HepG2 (cell line): ENCODE results near the gene MYH7. TPM values are rescaled to one million over a fixed set of nuclear protein-coding genes. Genes with fewer than 3 reads are reported as not detected.
A peak's percentile ranks its signal among the peaks of the same experiment; 100 is the strongest.

Experiments used
- CENPT ChIP-seq: sonication (generic); formaldehyde crosslinking; IDR thresholded peaks from 2 replicates; pipeline ENCODE4 v1.8.0; 2022; ENCODE audit warnings: low read depth, mild to moderate bottlenecking, moderate library complexity, missing genetic modification reagents
- EHMT2 ChIP-seq: fragments of 200-600 bp; sonication (generic); IDR thresholded peaks from 2 replicates; pipeline ENCODE4 v1.7.0; 2017; ENCODE audit warnings: antibody characterized with exemption, low read depth, low read length, borderline replicate concordance
- FOSL1 ChIP-seq: sonication (generic); formaldehyde crosslinking; IDR thresholded peaks from 2 replicates; pipeline ENCODE4 v1.9.0; 2021; ENCODE audit warnings: missing genetic modification reagents, borderline replicate concordance
- HNRNPK ChIP-seq: fragments of 200-400 bp; formaldehyde crosslinking; IDR thresholded peaks from 2 replicates; pipeline ENCODE4 v1.6.1; 2018; ENCODE audit warnings: low read length, low read depth, moderate library complexity, mild to moderate bottlenecking; ENCODE audit not compliant: poor library complexity, severe bottlenecking
- IKZF5 ChIP-seq: IDR thresholded peaks from 2 replicates; pipeline ENCODE4 v1.6.1; 2018; ENCODE audit warnings: missing genetic modification reagents, mild to moderate bottlenecking, missing compliant biosample characterization
- MIER2 ChIP-seq: IDR thresholded peaks from 2 replicates; pipeline ENCODE4 v1.6.1; 2016; ENCODE audit warnings: missing biosample characterization, missing genetic modification reagents
- MTF2 ChIP-seq: sonication (generic); formaldehyde crosslinking; IDR thresholded peaks from 2 replicates; pipeline ENCODE4 v1.5.0; 2020; ENCODE audit warnings: missing genetic modification reagents, borderline replicate concordance
- NCOA1 ChIP-seq: sonication (generic); formaldehyde crosslinking; IDR thresholded peaks from 2 replicates; pipeline ENCODE4 v1.9.0; 2021; ENCODE audit warnings: missing genetic modification reagents
- PATZ1 ChIP-seq: sonication (generic); formaldehyde crosslinking; IDR thresholded peaks from 2 replicates; pipeline ENCODE4 v1.4.0; 2020; ENCODE audit warnings: missing genetic modification reagents
- POLR2G ChIP-seq: fragments of 200-400 bp; formaldehyde crosslinking; IDR thresholded peaks from 2 replicates; pipeline ENCODE4 v1.6.1; 2018; ENCODE audit warnings: mild to moderate bottlenecking, low read depth, low read length, moderate library complexity
- TEAD3 ChIP-seq: optimal IDR thresholded peaks from 2 replicates; pipeline ENCODE3; 2016; ENCODE audit warnings: borderline replicate concordance
- THAP11 ChIP-seq: IDR thresholded peaks from 2 replicates; pipeline ENCODE4 v1.6.1; 2016; ENCODE audit warnings: missing biosample characterization, missing genetic modification reagents
- ZFX ChIP-seq: sonication (generic); formaldehyde crosslinking; IDR thresholded peaks from 2 replicates; pipeline ENCODE4 v1.4.0; 2020; ENCODE audit warnings: mild to moderate bottlenecking, low read depth, missing genetic modification reagents, moderate library complexity
- ZNF33A ChIP-seq: sonication (generic); formaldehyde crosslinking; IDR thresholded peaks from 2 replicates; pipeline ENCODE4 v1.5.1; 2020; ENCODE audit warnings: missing genetic modification reagents, mild to moderate bottlenecking, moderate library complexity, borderline replicate concordance
- ZNF660 ChIP-seq: sonication (generic); formaldehyde crosslinking; IDR thresholded peaks from 2 replicates; pipeline ENCODE4 v1.5.1; 2020; ENCODE audit warnings: mild to moderate bottlenecking, low read depth, missing genetic modification reagents, borderline replicate concordance
- ZNF850 ChIP-seq: sonication (generic); formaldehyde crosslinking; conservative IDR thresholded peaks from 2 replicates; pipeline ENCODE4 v1.9.0; 2021; ENCODE audit warnings: mild to moderate bottlenecking, missing genetic modification reagents
- polyA plus RNA-seq, 8 experiments: library from polyadenylated mRNA; depleted of rRNA in 3 of 8; stranded (reverse) in 7 of 8; unstranded in 1 of 8; fragments of >200 nt; fragmentation: Illumina TruSeq in 4 of 8; extraction: Trizol in 4 of 8; gene quantifications; 2 replicates each; pipeline versions ENCODE4 v1.2.1 to v1.2.3, GENCODE V29; 2011 to 2016; ENCODE audit warnings: low read depth in 4 of 8, missing spikeins in 1 of 8, mixed read lengths in 1 of 8; ENCODE audit not compliant: insufficient read depth in 1 of 8
- total RNA-seq, 5 experiments: library from RNA; depleted of rRNA; stranded (reverse); fragments of >200 nt; fragmentation: Illumina TruSeq; extraction: Trizol; gene quantifications; 2 replicates each; pipeline ENCODE4 v1.2.3, GENCODE V29; 2016; ENCODE audit warnings: low read depth in 1 of 5
- TF ChIP-seq, protein P1 (sequence below): sonication (generic); formaldehyde crosslinking; IDR thresholded peaks from 2 replicates; pipeline ENCODE4 v1.4.0; 2020; ENCODE audit warnings: missing genetic modification reagents, borderline replicate concordance
- TF ChIP-seq, protein P2 (sequence below): sonication (generic); formaldehyde crosslinking; IDR thresholded peaks from 2 replicates; pipeline ENCODE4 v1.4.0; 2020; ENCODE audit warnings: missing genetic modification reagents

MYH7 gene
- total and polyA plus RNA-seq, 2 of the 13 experiments (the other 11 are each of a cell fraction or from before 2014, with no cell fraction given): 0.04 TPM; not detected in 1

GRCh38 chr14:23457587-23458445, 22.4 kb upstream of the MYH7 start (continued):
- no peak for TF ChIP-seq ZNF660 (CRISPR knock-in tag)
- no peak for TF ChIP-seq CENPT (CRISPR knock-in tag)
- peak; percentile 49; the same call in 1 of the 2 replicates for TF ChIP-seq IKZF5 (CRISPR knock-in tag)
- TF ChIP-seq HNRNPK: no peak
- TF ChIP-seq ZNF850 (CRISPR knock-in tag): no peak
- TF ChIP-seq, protein P1, sequence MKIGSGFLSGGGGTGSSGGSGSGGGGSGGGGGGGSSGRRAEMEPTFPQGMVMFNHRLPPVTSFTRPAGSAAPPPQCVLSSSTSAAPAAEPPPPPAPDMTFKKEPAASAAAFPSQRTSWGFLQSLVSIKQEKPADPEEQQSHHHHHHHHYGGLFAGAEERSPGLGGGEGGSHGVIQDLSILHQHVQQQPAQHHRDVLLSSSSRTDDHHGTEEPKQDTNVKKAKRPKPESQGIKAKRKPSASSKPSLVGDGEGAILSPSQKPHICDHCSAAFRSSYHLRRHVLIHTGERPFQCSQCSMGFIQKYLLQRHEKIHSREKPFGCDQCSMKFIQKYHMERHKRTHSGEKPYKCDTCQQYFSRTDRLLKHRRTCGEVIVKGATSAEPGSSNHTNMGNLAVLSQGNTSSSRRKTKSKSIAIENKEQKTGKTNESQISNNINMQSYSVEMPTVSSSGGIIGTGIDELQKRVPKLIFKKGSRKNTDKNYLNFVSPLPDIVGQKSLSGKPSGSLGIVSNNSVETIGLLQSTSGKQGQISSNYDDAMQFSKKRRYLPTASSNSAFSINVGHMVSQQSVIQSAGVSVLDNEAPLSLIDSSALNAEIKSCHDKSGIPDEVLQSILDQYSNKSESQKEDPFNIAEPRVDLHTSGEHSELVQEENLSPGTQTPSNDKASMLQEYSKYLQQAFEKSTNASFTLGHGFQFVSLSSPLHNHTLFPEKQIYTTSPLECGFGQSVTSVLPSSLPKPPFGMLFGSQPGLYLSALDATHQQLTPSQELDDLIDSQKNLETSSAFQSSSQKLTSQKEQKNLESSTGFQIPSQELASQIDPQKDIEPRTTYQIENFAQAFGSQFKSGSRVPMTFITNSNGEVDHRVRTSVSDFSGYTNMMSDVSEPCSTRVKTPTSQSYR (CRISPR knock-in tag): peak; percentile 39; the same call in 1 of the 2 replicates
- TF ChIP-seq PATZ1 (CRISPR knock-in tag): peak; percentile 61
- TF ChIP-seq POLR2G: no peak
- TF ChIP-seq EHMT2: peak; percentile 62; the same call in 1 of the 2 replicates
- peak; percentile 96 for TF ChIP-seq TEAD3
- TF ChIP-seq FOSL1: peak; percentile 94
- TF ChIP-seq MTF2 (CRISPR knock-in tag): no peak
- TF ChIP-seq ZFX: no peak
- TF ChIP-seq THAP11: 0 out of 2 replicates have a peak, but pooled peaks have one; percentile 42
- TF ChIP-seq NCOA1 (CRISPR knock-in tag): no peak
- TF ChIP-seq, protein P2, sequence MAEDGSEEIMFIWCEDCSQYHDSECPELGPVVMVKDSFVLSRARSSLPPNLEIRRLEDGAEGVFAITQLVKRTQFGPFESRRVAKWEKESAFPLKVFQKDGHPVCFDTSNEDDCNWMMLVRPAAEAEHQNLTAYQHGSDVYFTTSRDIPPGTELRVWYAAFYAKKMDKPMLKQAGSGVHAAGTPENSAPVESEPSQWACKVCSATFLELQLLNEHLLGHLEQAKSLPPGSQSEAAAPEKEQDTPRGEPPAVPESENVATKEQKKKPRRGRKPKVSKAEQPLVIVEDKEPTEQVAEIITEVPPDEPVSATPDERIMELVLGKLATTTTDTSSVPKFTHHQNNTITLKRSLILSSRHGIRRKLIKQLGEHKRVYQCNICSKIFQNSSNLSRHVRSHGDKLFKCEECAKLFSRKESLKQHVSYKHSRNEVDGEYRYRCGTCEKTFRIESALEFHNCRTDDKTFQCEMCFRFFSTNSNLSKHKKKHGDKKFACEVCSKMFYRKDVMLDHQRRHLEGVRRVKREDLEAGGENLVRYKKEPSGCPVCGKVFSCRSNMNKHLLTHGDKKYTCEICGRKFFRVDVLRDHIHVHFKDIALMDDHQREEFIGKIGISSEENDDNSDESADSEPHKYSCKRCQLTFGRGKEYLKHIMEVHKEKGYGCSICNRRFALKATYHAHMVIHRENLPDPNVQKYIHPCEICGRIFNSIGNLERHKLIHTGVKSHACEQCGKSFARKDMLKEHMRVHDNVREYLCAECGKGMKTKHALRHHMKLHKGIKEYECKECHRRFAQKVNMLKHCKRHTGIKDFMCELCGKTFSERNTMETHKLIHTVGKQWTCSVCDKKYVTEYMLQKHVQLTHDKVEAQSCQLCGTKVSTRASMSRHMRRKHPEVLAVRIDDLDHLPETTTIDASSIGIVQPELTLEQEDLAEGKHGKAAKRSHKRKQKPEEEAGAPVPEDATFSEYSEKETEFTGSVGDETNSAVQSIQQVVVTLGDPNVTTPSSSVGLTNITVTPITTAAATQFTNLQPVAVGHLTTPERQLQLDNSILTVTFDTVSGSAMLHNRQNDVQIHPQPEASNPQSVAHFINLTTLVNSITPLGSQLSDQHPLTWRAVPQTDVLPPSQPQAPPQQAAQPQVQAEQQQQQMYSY: no peak
- 0 out of 2 replicates have a peak, but pooled peaks have one; percentile 47 for TF ChIP-seq MIER2
- no peak for TF ChIP-seq ZNF33A
